Gastrocnemius medialis (tissue), 4 donors: ENCODE results near the gene DAGLA. TPM values are rescaled to one million over a fixed set of nuclear protein-coding genes. Genes with fewer than 3 reads are reported as not detected.

ENCODE experiments used
- ATAC-seq, 2 donors: fragments of 150-250 bp; one replicate each; pipeline ENCODE4 v1.9.1; 2016
- DNase-seq, 2 donors: peaks; one replicate each; pipeline ENCODE4 v3.0.0-alpha.2; 2019
- H3K27ac ChIP-seq, 4 donors: fragments of 200-600 bp; sonication (generic); 1 replicate in 1 of 4; 2 replicates in 3 of 4; pipeline ENCODE4 v1.5.1; 2016 to 2018; ENCODE audit warnings: mild to moderate bottlenecking in 2 of 4, moderate library complexity in 1 of 4
- H3K27me3 ChIP-seq, 3 donors: fragments of 200-600 bp; sonication (generic) in 2 of 3; 1 replicate in 1 of 3; 2 replicates in 2 of 3; pipeline versions ENCODE4 v1.5.1 to v1.6.0; 2016 to 2019; ENCODE audit warnings: mild to moderate bottlenecking in 1 of 3, moderate library complexity in 1 of 3
- H3K36me3 ChIP-seq, 2 donors: fragments of 200-600 bp; sonication (generic) in 1 of 2; one replicate each; pipeline ENCODE4 v1.5.1; 2017 to 2018
- H3K4me1 ChIP-seq, 2 donors: fragments of 200-600 bp; sonication (generic) in 1 of 2; one replicate each; pipeline ENCODE4 v1.5.1; 2016 to 2017; ENCODE audit warnings: mild to moderate bottlenecking in 2 of 2
- H3K4me3 ChIP-seq, 4 donors: fragments of 200-600 bp; sonication (generic) in 3 of 4; 1 replicate in 1 of 4; 2 replicates in 3 of 4; pipeline ENCODE4 v1.5.1; 2016 to 2019; ENCODE audit warnings: mild to moderate bottlenecking in 2 of 4
- H3K9me3 ChIP-seq, 3 donors: fragments of 200-600 bp; sonication (generic) in 2 of 3; 1 replicate in 1 of 3; 2 replicates in 2 of 3; pipeline ENCODE4 v1.5.1; 2016 to 2019
- CTCF ChIP-seq, 5 experiments: fragments of 450-650 bp in 3 of 5; fragments of 200-600 bp in 2 of 5; sonication (generic) in 2 of 5; IDR thresholded peaks in 4 of 5; conservative IDR thresholded peaks in 1 of 5; 1 replicate in 4 of 5; 2 replicates in 1 of 5; pipeline ENCODE4 v1.5.1; 2016 to 2019; ENCODE audit warnings: antibody characterized with exemption in 5 of 5, mild to moderate bottlenecking in 3 of 5, moderate library complexity in 3 of 5
- POLR2A ChIP-seq, 2 donors: fragments of 450-650 bp; IDR thresholded peaks; one replicate each; pipeline ENCODE4 v1.6.1; 2017; ENCODE audit warnings: antibody characterized with exemption in 2 of 2, mild to moderate bottlenecking in 2 of 2, moderate library complexity in 2 of 2
- in situ Hi-C, 4 donors: fragments of 200-750 bp; cut with MboI; loops; one replicate each; pipeline versions ENCODE4 v1.15.0 to v1.8.0; 2017; ENCODE audit warnings: low sequenced_read_pairs in 4 of 4
- intact Hi-C: fragments of 100-400 bp; cut with DNase I; formaldehyde crosslinking; loops from one replicate; pipeline ENCODE4 v1.15.1; 2023; ENCODE audit warnings: low total_unique reads
- total RNA-seq, 4 donors: library from RNA; depleted of rRNA; stranded (reverse); fragments of >200 nt; gene quantifications; one replicate each; pipeline versions ENCODE4 v1.1.0 to v1.2.3, GENCODE V29; 2016

DAGLA gene
- total RNA-seq, 4 donors from 2014 or later = 0.58 to 5.5 (median 2.9) TPM

- intact Hi-C loops (no loop called here), in situ Hi-C loops (loop anchor here in 3 of 4 donors (5.0 to 25.0 kb wide), 3 partner anchors 159 to 174 kb away; no protein-coding TSS in a partner anchor)
- Histone ChIP-seq H3K36me3 (no peaks in the 10 kb centered on the region), H3K27ac (no peak overlapping the region), H3K27me3 (no peaks in the 10 kb centered on the region), H3K4me1 (no peaks in the 10 kb centered on the region), H3K4me3 (no peak overlapping the region), H3K9me3 (no peaks in the 10 kb centered on the region)
- DNase-seq (no peak), ATAC-seq (no peak)
- TF ChIP-seq POLR2A (IDR thresholded peaks at IDR 0.05) (no peak), CTCF (IDR thresholded peaks at IDR 0.05 in 4 of 5, conservative IDR thresholded peaks at IDR 0.05 in 1 of 5) (no peak)
Observed at GRCh38 chr11:61636676-61637075, 43.5 kb upstream of the DAGLA start.

DNA sequence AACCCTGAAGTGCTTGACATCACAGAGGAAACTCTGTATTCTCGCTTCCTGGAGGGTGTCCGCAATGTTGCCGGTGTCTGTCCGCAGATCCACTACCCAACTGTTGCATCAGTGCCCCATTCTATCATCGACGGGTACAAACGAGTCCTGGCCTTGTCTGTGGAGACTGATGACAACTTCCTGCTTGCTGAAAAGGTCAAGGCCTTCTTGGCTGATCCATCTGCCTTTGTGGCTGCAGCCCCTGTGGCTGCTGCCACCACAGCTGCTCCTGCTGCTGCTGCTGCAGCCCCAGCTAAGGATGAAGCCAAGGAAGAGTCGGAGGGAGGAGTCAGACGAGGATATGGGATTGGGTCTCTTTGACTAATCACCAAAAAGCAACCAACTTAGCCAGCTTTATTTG lies 42.9 kb upstream of the DAGLA start:
- H3K9me3 ChIP-seq = no peaks in the 10 kb centered on the region
- no peaks in the 10 kb centered on the region for H3K36me3 ChIP-seq
- DNase-seq = no peak
- intact Hi-C loops (no loop called here), in situ Hi-C loops (loop anchor here in 3 of 4 donors (5.0 to 25.0 kb wide), 3 partner anchors 160 to 175 kb away; no protein-coding TSS in a partner anchor)
- no peak overlapping the region for H3K4me3 ChIP-seq
- no peak overlapping the region for H3K27ac ChIP-seq
- H3K27me3 ChIP-seq = no peaks in the 10 kb centered on the region
- H3K4me1 ChIP-seq = no peaks in the 10 kb centered on the region
- TF ChIP-seq POLR2A (IDR thresholded peaks at IDR 0.05) = no peak
- TF ChIP-seq CTCF (IDR thresholded peaks at IDR 0.05 in 4 of 5, conservative IDR thresholded peaks at IDR 0.05 in 1 of 5) = no peak
- no peak for ATAC-seq

- in situ Hi-C loops = loop anchor here in 3 of 4 donors (5.0 to 25.0 kb wide), 3 partner anchors 163 to 178 kb away; no protein-coding TSS in a partner anchor
Observed at GRCh38 chr11:61639816-61640443, 40.3 kb upstream of the DAGLA start.

GRCh38 chr11:61642162-61642561 lies 38.0 kb upstream of the DAGLA start:
- no peak overlapping the region for H3K27ac ChIP-seq
- no peaks in the 10 kb centered on the region for H3K27me3 ChIP-seq
- in situ Hi-C loops (loop anchor here in 1 of 4 donors (25.0 kb wide), 1 partner anchor 180 kb away; no protein-coding TSS in a partner anchor), intact Hi-C loops (no loop called here)
- H3K36me3 ChIP-seq = no peaks in the 10 kb centered on the region
- no peak for TF ChIP-seq CTCF (IDR thresholded peaks at IDR 0.05 in 4 of 5, conservative IDR thresholded peaks at IDR 0.05 in 1 of 5)
- TF ChIP-seq POLR2A (IDR thresholded peaks at IDR 0.05) = no peak
- no peak for DNase-seq
- no peak overlapping the region for H3K4me3 ChIP-seq
- no peaks in the 10 kb centered on the region for H3K9me3 ChIP-seq
- no peak for ATAC-seq
- no peaks in the 10 kb centered on the region for H3K4me1 ChIP-seq

More at GRCh38 chr11:61639816-61640443, 40.3 kb upstream of the DAGLA start:
- no peaks in the 10 kb centered on the region for H3K9me3 ChIP-seq
- H3K27me3 ChIP-seq = no peaks in the 10 kb centered on the region
- DNase-seq (no peak), ATAC-seq (no peak)
- no peaks in the 10 kb centered on the region for H3K4me1 ChIP-seq
- intact Hi-C loops = loop anchor here (2.0 kb wide), 1 partner anchor 163 kb away; no protein-coding TSS in a partner anchor
- TF ChIP-seq CTCF (IDR thresholded peaks at IDR 0.05 in 4 of 5, conservative IDR thresholded peaks at IDR 0.05 in 1 of 5) = no peak
- no peak for TF ChIP-seq POLR2A (IDR thresholded peaks at IDR 0.05)
- H3K36me3 ChIP-seq = no peaks in the 10 kb centered on the region
- H3K4me3 ChIP-seq = no peak overlapping the region
- H3K27ac ChIP-seq = no peak overlapping the region
